ENCODE results near the gene MFSD12. TPM values are rescaled to one million over a fixed set of nuclear protein-coding genes. Genes with fewer than 3 reads are reported as not detected.

MFSD12 gene
- total and polyA plus RNA-seq, 2 of the 8 experiments (the other 6 are each of a cell fraction or from before 2014, with no cell fraction given): 59.6 to 71.3 TPM

GRCh38 chr19:3595521-3596061 is 38.2 kb upstream of the MFSD12 start:
- Histone ChIP-seq H2AK5ac (ENCODE audit: low read depth, low read length) (no peak overlapping the region), H2AFZ (ENCODE audit: low read length) (no peak overlapping the region), H3K9ac (replicated peaks in 1 of 4; ENCODE audit: extremely low read depth in 1 of 4, low read depth in 3 of 4, low read length in 3 of 4) (no peak overlapping the region), H4K5ac (ENCODE audit: insufficient read length, low read depth, low read length) (no peak overlapping the region), H4K20me1 (replicated peaks in 1 of 2; ENCODE audit: control insufficient read depth in 1 of 2, insufficient read depth in 2 of 2, low read length in 2 of 2) (peaks cover 0 to 2% of the 10 kb centered on the region in 2 experiments), H4K8ac (ENCODE audit: extremely low read depth, insufficient read depth, low read length) (no peak overlapping the region), H3K14ac (ENCODE audit: insufficient read length) (no peak overlapping the region), H3K23me2 (ENCODE audit: low read depth, low read length) (no peaks in the 10 kb centered on the region), H2BK20ac (ENCODE audit: low read length) (no peak overlapping the region), H3K4me1 (replicated peaks in 1 of 4; ENCODE audit: control insufficient read depth in 3 of 4, insufficient read depth in 4 of 4, low read length in 3 of 4) (no peaks in the 10 kb centered on the region), H3K27ac (ENCODE audit: low read depth, low read length) (no peak overlapping the region), H2BK12ac (ENCODE audit: low read depth, low read length) (no peak overlapping the region), H3K4me3 (ENCODE audit: extremely low read depth in 1 of 4, insufficient read depth in 2 of 4, low read depth in 3 of 4, low read length in 4 of 4) (no peak overlapping the region), H3K23ac (ENCODE audit: insufficient read length) (no peak overlapping the region), H3K4ac (replicated peaks; ENCODE audit: insufficient read length, low read depth, low read length) (no peak overlapping the region), H3K4me2 (ENCODE audit: insufficient read depth in 1 of 2, low read depth in 2 of 2, low read length in 2 of 2) (no peak overlapping the region), H2BK120ac (replicated peaks; ENCODE audit: low read depth, low read length) (no peak overlapping the region), H3K9me3 (ENCODE audit: insufficient read depth in 2 of 2, low read depth in 1 of 2, low read length in 1 of 2) (peaks cover 3 to 4% of the 10 kb centered on the region in 2 experiments; a peak in 3 of 4 replicates), H4K91ac (replicated peaks; ENCODE audit: insufficient read length, low read length) (no peak overlapping the region), H3K27me3 (replicated peaks in 1 of 4; ENCODE audit: control insufficient read depth in 3 of 4, extremely low read depth in 1 of 4, insufficient read depth in 3 of 4, low read length in 3 of 4) (peaks cover 0 to 2% (median 0%) of the 10 kb centered on the region in 4 experiments; a peak in 2 of 7 replicates), H3K56ac (replicated peaks; ENCODE audit: insufficient read length, low read depth, low read length) (no peak overlapping the region), H2BK5ac (ENCODE audit: low read depth, low read length) (no peak overlapping the region), H3K79me1 (ENCODE audit: low read depth, low read length) (no peaks in the 10 kb centered on the region; the same call in 1 of the 2 replicates), H2BK15ac (ENCODE audit: low read length) (no peak overlapping the region), H3K79me2 (ENCODE audit: control insufficient read depth in 1 of 2, insufficient read depth in 2 of 2, low read length in 2 of 2) (no peaks in the 10 kb centered on the region), H3K36me3 (ENCODE audit: control insufficient read depth in 2 of 4, insufficient read depth in 4 of 4, low read length in 3 of 4) (no peaks in the 10 kb centered on the region), H3K18ac (ENCODE audit: extremely low read depth, low read length) (no peak overlapping the region)
- ChIA-PET CTCF (ENCODE audit: partially characterized antibody) (interaction anchor here (0.7 to 3.3 kb wide), 6 partner anchors 10 to 1362 kb away, joined by 3 to 14 read pairs (median 4); partner anchors contain the start of gene GIPC3), POLR2A (ENCODE audit: partially characterized antibody) (interaction anchor here (0.6 to 1.7 kb wide), 2 partner anchors 32 to 64 kb away, joined by 3 to 4 read pairs; no protein-coding TSS in a partner anchor)
- DNase-seq (ENCODE audit: low read depth in 1 of 2, low spot score in 2 of 2): no peak
- no peak for FAIRE-seq
- WGBS, 2 experiments (ENCODE audit: extremely low coverage in 1 of 2, insufficient coverage in 1 of 2, insufficient read length in 1 of 2, insufficient replicate concordance in 2 of 2, low coverage in 1 of 2, low lambda C conversion rate in 2 of 2, missing lambda C conversion rate in 1 of 2): 92% methylated on average over 17 of the region's 34 CpGs; no CpG with 5 or more reads in 1 of the 2 experiments

Measured in H1 (cell line).